ENCODE data around the gene COBL. TPM values are rescaled to one million over a fixed set of nuclear protein-coding genes. Genes with fewer than 3 reads are reported as not detected.
"Not testable (repeated sequence)": the region's sequence is repeated elsewhere in the genome, so short reads cannot be mapped to it uniquely, and the experiment has no call there.

The COBL gene
- total RNA-seq, 2 donors from 2014 or later: not detected

GRCh38 chr7:51011710-51012350 is 304.8 kb downstream of the COBL start:
- no peak for ATAC-seq (replicated peaks)
- no peaks in the 10 kb centered on the region for H3K4me1 Mint-ChIP-seq
- H3K9me3 Mint-ChIP-seq: no peaks in the 10 kb centered on the region
- H3K4me3 Mint-ChIP-seq: no peak overlapping the region
- no peak overlapping the region for H3K27ac Mint-ChIP-seq
- H3K27me3 Mint-ChIP-seq: peaks cover 5% of the 10 kb centered on the region
- no peaks in the 10 kb centered on the region for H3K36me3 Mint-ChIP-seq (ENCODE audit: low read depth)

DNA sequence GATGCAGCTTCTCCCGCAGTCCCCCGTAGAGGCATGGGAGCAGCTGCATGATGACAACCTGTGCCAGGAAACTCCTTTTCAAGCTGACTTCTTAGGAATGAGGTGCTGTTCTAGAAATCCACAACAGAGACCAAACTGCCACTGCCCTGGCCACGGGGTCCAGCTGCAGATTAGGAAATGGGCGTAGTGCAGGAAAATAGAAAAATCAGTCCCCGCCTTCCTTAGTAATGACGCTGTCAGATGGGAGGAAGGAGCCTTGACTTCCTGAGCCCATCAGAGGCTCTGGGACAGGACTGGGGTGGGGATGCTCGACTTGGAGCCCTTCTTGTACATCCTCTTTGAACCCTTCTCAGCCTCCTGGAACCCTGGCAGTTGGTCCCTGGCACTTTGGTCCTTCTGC is 306.1 kb downstream of the COBL start:
- no peak overlapping the region for H3K27ac Mint-ChIP-seq
- ATAC-seq (replicated peaks): no peak
- H3K9me3 Mint-ChIP-seq: no peaks in the 10 kb centered on the region
- no peak overlapping the region for H3K4me3 Mint-ChIP-seq
- H3K36me3 Mint-ChIP-seq (ENCODE audit: low read depth): no peaks in the 10 kb centered on the region
- H3K27me3 Mint-ChIP-seq: peaks cover 5% of the 10 kb centered on the region
- no peaks in the 10 kb centered on the region for H3K4me1 Mint-ChIP-seq

- Mint-ChIP-seq H3K4me1 (no peaks in the 10 kb centered on the region), H3K9me3 (no peaks in the 10 kb centered on the region), H3K27ac (no peak overlapping the region), H3K4me3 (no peak overlapping the region), H3K36me3 (ENCODE audit: low read depth) (no peaks in the 10 kb centered on the region), H3K27me3 (peaks cover 5% of the 10 kb centered on the region)
- no peak for ATAC-seq (replicated peaks)
These were observed 306.7 kb downstream of the COBL start for GRCh38 chr7:51009716-51010496.

- Mint-ChIP-seq H3K4me3 (no peak overlapping the region), H3K27me3 (peaks cover 5% of the 10 kb centered on the region), H3K36me3 (ENCODE audit: low read depth) (no peaks in the 10 kb centered on the region), H3K4me1 (no peaks in the 10 kb centered on the region), H3K9me3 (no peaks in the 10 kb centered on the region), H3K27ac (no peak overlapping the region)
- ATAC-seq (replicated peaks): no peak
These were observed 308.8 kb downstream of the COBL start for GRCh38 chr7:51007551-51008505.

DNA sequence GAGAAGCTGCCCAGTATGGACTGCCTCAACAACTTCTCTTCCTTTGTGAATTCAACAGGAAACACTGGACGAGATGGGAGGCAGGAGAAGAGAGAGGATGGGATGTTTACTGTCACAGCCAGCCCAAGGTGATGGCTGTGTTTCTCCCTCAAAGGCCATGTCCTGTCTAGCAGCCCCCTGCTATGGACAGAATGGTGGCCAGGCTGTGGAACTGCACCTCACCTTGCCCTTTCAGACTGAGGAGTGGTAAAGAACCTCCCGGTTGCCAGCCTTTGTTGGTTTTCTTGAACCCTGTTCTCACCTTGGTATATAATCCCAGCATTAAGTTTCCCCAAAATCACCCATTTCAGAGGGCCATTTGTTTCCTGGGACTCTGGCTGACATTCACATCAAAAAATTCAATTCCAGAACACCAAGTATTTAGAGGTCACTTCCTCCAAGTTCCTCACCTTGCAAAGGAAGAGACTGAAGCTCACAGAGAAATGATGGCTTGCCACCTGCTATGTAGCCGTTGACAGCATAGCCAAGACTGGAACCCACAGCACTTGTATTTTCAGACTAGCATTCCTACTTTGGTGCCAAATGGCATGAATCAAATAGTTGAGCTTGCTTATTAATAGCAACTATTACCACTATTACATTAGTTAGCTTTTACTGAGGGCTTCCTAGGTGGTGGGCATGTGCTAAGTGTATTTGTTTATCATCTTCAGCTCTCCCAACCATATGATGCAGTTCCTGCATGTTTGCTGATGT is 309.9 kb downstream of the COBL start:
- no peak overlapping the region for H3K27ac Mint-ChIP-seq
- ATAC-seq (replicated peaks): no peak
- no peaks in the 10 kb centered on the region for H3K9me3 Mint-ChIP-seq
- no peaks in the 10 kb centered on the region for H3K27me3 Mint-ChIP-seq
- H3K36me3 Mint-ChIP-seq (ENCODE audit: low read depth): no peaks in the 10 kb centered on the region
- H3K4me1 Mint-ChIP-seq: no peaks in the 10 kb centered on the region
- no peak overlapping the region for H3K4me3 Mint-ChIP-seq

GRCh38 chr7:51005074-51005473 is 311.5 kb downstream of the COBL start:
- Mint-ChIP-seq H3K4me1 (no peaks in the 10 kb centered on the region), H3K27ac (no peak overlapping the region), H3K36me3 (ENCODE audit: low read depth) (no peaks in the 10 kb centered on the region), H3K27me3 (no peaks in the 10 kb centered on the region), H3K9me3 (no peaks in the 10 kb centered on the region), H3K4me3 (no peak overlapping the region)
- no peak for ATAC-seq (replicated peaks)

- Mint-ChIP-seq H3K27me3 (no peaks in the 10 kb centered on the region), H3K9me3 (no peaks in the 10 kb centered on the region), H3K27ac (no peak overlapping the region), H3K4me1 (no peaks in the 10 kb centered on the region), H3K36me3 (ENCODE audit: low read depth) (no peaks in the 10 kb centered on the region), H3K4me3 (no peak overlapping the region)
- no peak for ATAC-seq (replicated peaks)
These were observed 315.7 kb downstream of the COBL start for GRCh38 chr7:51000956-51001355.

DNA sequence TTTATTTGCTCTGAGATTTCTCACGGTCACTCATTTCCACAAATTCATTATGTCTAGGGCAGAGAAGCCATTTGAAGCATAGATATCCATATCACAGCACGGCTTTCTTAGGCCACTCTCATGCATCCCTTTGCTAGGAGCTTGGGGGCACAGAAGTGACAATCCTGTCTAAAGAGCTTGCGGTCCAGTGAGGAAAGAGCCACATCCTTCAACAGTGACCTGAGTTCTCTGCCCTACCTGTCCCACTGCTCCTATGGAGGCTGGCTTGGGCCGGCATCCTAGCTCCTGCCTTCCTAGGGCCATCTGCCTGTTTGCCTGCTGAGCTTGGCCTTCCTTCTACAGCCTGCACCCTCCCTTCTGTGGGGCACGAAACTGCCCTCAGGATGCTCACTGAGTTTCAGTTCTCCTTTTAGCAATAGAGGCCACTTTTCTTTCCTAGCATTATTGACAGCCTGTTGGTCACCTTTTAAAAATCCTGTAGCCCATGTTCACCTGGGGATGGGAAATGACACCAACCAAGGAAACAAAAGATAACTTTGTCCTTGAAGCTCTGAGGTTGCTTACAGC is 321.8 kb downstream of the COBL start:
- H3K27ac Mint-ChIP-seq: no peak overlapping the region
- H3K4me3 Mint-ChIP-seq: no peak overlapping the region
- H3K27me3 Mint-ChIP-seq: peaks cover 8% of the 10 kb centered on the region
- H3K4me1 Mint-ChIP-seq: no peaks in the 10 kb centered on the region
- H3K9me3 Mint-ChIP-seq: peaks cover 4% of the 10 kb centered on the region
- no peaks in the 10 kb centered on the region for H3K36me3 Mint-ChIP-seq (ENCODE audit: low read depth)
- ATAC-seq (replicated peaks): no peak

- H3K9me3 Mint-ChIP-seq; H3K4me1 Mint-ChIP-seq; H3K36me3 Mint-ChIP-seq (ENCODE audit: low read depth); ATAC-seq (replicated peaks); H3K4me3 Mint-ChIP-seq; H3K27ac Mint-ChIP-seq; H3K27me3 Mint-ChIP-seq: not testable (repeated sequence)
These were observed 326.4 kb downstream of the COBL start for GRCh38 chr7:50990214-50990613.

GRCh38 chr7:50988988-50989387 is 327.6 kb downstream of the COBL start:
- Mint-ChIP-seq H3K27ac (no peak overlapping the region), H3K4me1 (no peaks in the 10 kb centered on the region), H3K27me3 (peaks cover 11% of the 10 kb centered on the region), H3K36me3 (ENCODE audit: low read depth) (no peaks in the 10 kb centered on the region), H3K9me3 (peaks cover 4% of the 10 kb centered on the region), H3K4me3 (no peak overlapping the region)
- ATAC-seq (replicated peaks): no peak

GRCh38 chr7:50988465-50988864 is 328.1 kb downstream of the COBL start:
- no peaks in the 10 kb centered on the region for H3K4me1 Mint-ChIP-seq
- no peak for ATAC-seq (replicated peaks)
- no peak overlapping the region for H3K4me3 Mint-ChIP-seq
- H3K9me3 Mint-ChIP-seq: peaks cover 4% of the 10 kb centered on the region
- H3K27me3 Mint-ChIP-seq: peaks cover 16% of the 10 kb centered on the region
- H3K36me3 Mint-ChIP-seq (ENCODE audit: low read depth): no peaks in the 10 kb centered on the region
- no peak overlapping the region for H3K27ac Mint-ChIP-seq

DNA sequence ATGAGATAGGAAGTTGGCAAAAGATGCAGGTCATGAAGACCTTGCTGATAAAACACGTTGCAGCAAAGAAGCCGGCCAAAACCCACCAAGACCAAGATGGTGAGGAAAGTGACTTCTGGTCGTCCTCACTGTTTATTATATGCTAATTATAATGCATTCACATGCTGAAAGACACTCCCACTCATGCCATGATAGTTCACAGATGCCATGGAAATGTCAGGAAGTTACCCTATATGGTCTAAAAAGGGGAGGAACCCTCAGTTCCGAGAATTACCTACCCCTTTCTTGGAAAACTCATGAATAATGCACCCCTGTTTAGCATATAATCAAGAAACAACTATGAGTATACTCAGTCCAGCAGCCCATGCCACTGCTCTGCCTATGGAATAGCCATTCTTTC is 331.5 kb downstream of the COBL start:
- Mint-ChIP-seq H3K27ac (no peak overlapping the region), H3K4me1 (no peaks in the 10 kb centered on the region), H3K36me3 (ENCODE audit: low read depth) (no peaks in the 10 kb centered on the region), H3K9me3 (peaks cover 2% of the 10 kb centered on the region), H3K27me3 (peaks cover 28% of the 10 kb centered on the region), H3K4me3 (no peak overlapping the region)
- ATAC-seq (replicated peaks): no peak

DNA sequence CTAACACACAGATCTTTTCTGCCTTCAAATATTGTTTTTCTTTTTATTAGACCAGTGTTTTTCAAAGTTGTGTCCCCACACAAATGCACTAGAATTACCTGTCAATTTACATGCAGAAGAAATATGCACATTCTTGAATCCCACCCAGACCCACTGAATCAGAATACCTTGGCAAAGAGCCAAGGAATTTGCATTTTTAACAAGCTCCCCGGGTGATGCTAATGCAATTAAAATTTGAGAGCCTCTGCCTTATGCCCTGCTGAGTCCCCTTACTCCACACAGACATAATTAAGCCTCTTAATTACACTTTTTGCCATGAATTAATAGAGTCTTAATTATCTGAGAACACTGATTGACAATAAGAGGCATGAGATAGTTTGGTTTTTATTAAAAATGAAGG is 332.8 kb downstream of the COBL start:
- no peak for ATAC-seq (replicated peaks)
- H3K27ac Mint-ChIP-seq: no peak overlapping the region
- H3K4me1 Mint-ChIP-seq: no peaks in the 10 kb centered on the region
- no peaks in the 10 kb centered on the region for H3K36me3 Mint-ChIP-seq (ENCODE audit: low read depth)
- no peak overlapping the region for H3K4me3 Mint-ChIP-seq
- peaks cover 30% of the 10 kb centered on the region for H3K27me3 Mint-ChIP-seq
- peaks cover 3% of the 10 kb centered on the region for H3K9me3 Mint-ChIP-seq

- peaks cover 5% of the 10 kb centered on the region for H3K9me3 Mint-ChIP-seq
- ATAC-seq (replicated peaks): no peak
- H3K4me1 Mint-ChIP-seq: no peaks in the 10 kb centered on the region
These were observed 334.0 kb downstream of the COBL start for GRCh38 chr7:50982626-50983025.

More at GRCh38 chr7:50982626-50983025, 334.0 kb downstream of the COBL start:
- Mint-ChIP-seq H3K36me3 (ENCODE audit: low read depth) (no peaks in the 10 kb centered on the region), H3K27me3 (peaks cover 31% of the 10 kb centered on the region), H3K4me3 (no peak overlapping the region), H3K27ac (no peak overlapping the region)
